Naive thymus-derived CD4-positive, alpha-beta T cell (primary cell): ENCODE data around the gene RBM42. TPM values are rescaled to one million over a fixed set of nuclear protein-coding genes. Genes with fewer than 3 reads are reported as not detected.

Experiments used
- polyA plus RNA-seq, 2 donors: library from polyadenylated mRNA; unstranded; fragments of 300-500 nt; fragmentation: Illumina TruSeq; gene quantifications; one replicate each; pipeline ENCODE4 v1.2.3, GENCODE V29; 2021
- total RNA-seq, 6 experiments: library from RNA in 5 of 6; stranded (reverse) in 5 of 6; gene quantifications; 1 replicate in 5 of 6; 2 replicates in 1 of 6; pipeline ENCODE4 v1.2.3 and lab custom pipeline; 2021 to 2026

The RBM42 gene
- total and polyA plus RNA-seq, 7 experiments from 2014 or later, result 39.0 to 98.2 (median 49.8) TPM

Other genes starting within 250 kb of the RBM42 start
- 1 to 10 TPM in 2 of 5 experiments, not detected in 3; 2.2 to 7.1 TPM for gene FFAR2, start 180.8 kb upstream of the RBM42 start, total RNA-seq
- not detected for gene FFAR2, start 180.8 kb upstream of the RBM42 start, polyA plus RNA-seq
- gene KRTDAP, start 138.6 kb upstream of the RBM42 start, total RNA-seq, result not detected
- gene KRTDAP, start 138.6 kb upstream of the RBM42 start, polyA plus RNA-seq, result not detected
- under 1 TPM in 2 of 5 experiments, not detected in 3; 0.54 to 0.76 TPM for gene DMKN, start 115.4 kb upstream of the RBM42 start, total RNA-seq
- not detected for gene DMKN, start 115.4 kb upstream of the RBM42 start, polyA plus RNA-seq
- not detected for gene SBSN, start 100.7 kb upstream of the RBM42 start, total RNA-seq
- gene SBSN, start 100.7 kb upstream of the RBM42 start, polyA plus RNA-seq, result not detected
- not detected for gene GAPDHS, start 95.6 kb upstream of the RBM42 start, total RNA-seq
- gene GAPDHS, start 95.6 kb upstream of the RBM42 start, polyA plus RNA-seq, result not detected
- gene TMEM147, start 83.4 kb upstream of the RBM42 start, total RNA-seq, result 10 to 100 TPM; 24.7 to 54.0 (median 34.6) TPM
- 100 to 1,000 TPM; 143 to 154 TPM for gene TMEM147, start 83.4 kb upstream of the RBM42 start, polyA plus RNA-seq
- gene ATP4A, start 65.4 kb upstream of the RBM42 start, total RNA-seq, result not detected
- not detected for gene ATP4A, start 65.4 kb upstream of the RBM42 start, polyA plus RNA-seq
- not detected for gene PMIS2, start 42.9 kb upstream of the RBM42 start, total RNA-seq
- not detected for gene PMIS2, start 42.9 kb upstream of the RBM42 start, polyA plus RNA-seq
- 10 to 100 TPM; 23.6 to 40.0 (median 28.4) TPM for gene HAUS5, start 16.3 kb upstream of the RBM42 start, total RNA-seq
- gene HAUS5, start 16.3 kb upstream of the RBM42 start, polyA plus RNA-seq, result 1 to 10 TPM; 7.6 TPM
- under 1 TPM in 3 of 5 experiments, not detected in 2; 0.56 to 0.71 (median 0.70) TPM for gene ETV2, start 12.7 kb downstream of the RBM42 start, total RNA-seq
- under 1 TPM; 0.61 to 0.89 TPM for gene ETV2, start 12.7 kb downstream of the RBM42 start, polyA plus RNA-seq
- 100 to 1,000 TPM; 172 to 464 (median 232) TPM for gene COX6B1, start 19.3 kb downstream of the RBM42 start, total RNA-seq
- 100 to 1,000 TPM; 819 to 873 TPM for gene COX6B1, start 19.3 kb downstream of the RBM42 start, polyA plus RNA-seq
- gene UPK1A, start 37.5 kb downstream of the RBM42 start, total RNA-seq, result 1 to 10 TPM in 1 of 5 experiments, under 1 TPM in 1, not detected in 3; 0.41 to 1.3 TPM
- gene UPK1A, start 37.5 kb downstream of the RBM42 start, polyA plus RNA-seq, result not detected
- gene ZBTB32, start 75.5 kb downstream of the RBM42 start, total RNA-seq, result 10 to 100 TPM in 1 of 5 experiments, 1 to 10 TPM in 1, under 1 TPM in 2, not detected in 1; 0.35 to 41.6 (median 1.0) TPM
- not detected for gene ZBTB32, start 75.5 kb downstream of the RBM42 start, polyA plus RNA-seq
- gene KMT2B, start 89.0 kb downstream of the RBM42 start, total RNA-seq, result 10 to 100 TPM; 64.2 to 79.8 (median 77.3) TPM
- 1 to 10 TPM in 1 of 2 donors, under 1 TPM in 1; 0.60 to 3.2 TPM for gene KMT2B, start 89.0 kb downstream of the RBM42 start, polyA plus RNA-seq
- 100 to 1,000 TPM in 2 of 5 experiments, 10 to 100 TPM in 3; 61.4 to 113 (median 62.8) TPM for gene IGFLR1, start 113.4 kb downstream of the RBM42 start, total RNA-seq
- 100 to 1,000 TPM in 1 of 2 donors, 10 to 100 TPM in 1; 99.5 to 107 TPM for gene IGFLR1, start 113.4 kb downstream of the RBM42 start, polyA plus RNA-seq
- gene U2AF1L4, start 116.4 kb downstream of the RBM42 start, total RNA-seq, result 10 to 100 TPM; 33.7 to 86.8 (median 68.6) TPM
- 10 to 100 TPM; 75.7 to 89.7 TPM for gene U2AF1L4, start 116.4 kb downstream of the RBM42 start, polyA plus RNA-seq
- 10 to 100 TPM; 20.4 to 50.9 (median 26.3) TPM for gene PSENEN, start 116.6 kb downstream of the RBM42 start, total RNA-seq
- gene PSENEN, start 116.6 kb downstream of the RBM42 start, polyA plus RNA-seq, result 10 to 100 TPM; 49.0 to 79.1 TPM
- gene LIN37, start 119.5 kb downstream of the RBM42 start, total RNA-seq, result 10 to 100 TPM in 4 of 5 experiments, 1 to 10 TPM in 1; 7.9 to 33.1 (median 18.9) TPM
- 10 to 100 TPM in 1 of 2 donors, 1 to 10 TPM in 1; 6.7 to 20.6 TPM for gene LIN37, start 119.5 kb downstream of the RBM42 start, polyA plus RNA-seq
- under 1 TPM in 1 of 5 experiments, not detected in 4; 0.22 TPM for gene HSPB6, start 128.0 kb downstream of the RBM42 start, total RNA-seq
- not detected for gene HSPB6, start 128.0 kb downstream of the RBM42 start, polyA plus RNA-seq
- 10 to 100 TPM; 34.0 to 47.3 (median 39.7) TPM for gene PROSER3, start 129.1 kb downstream of the RBM42 start, total RNA-seq
- gene PROSER3, start 129.1 kb downstream of the RBM42 start, polyA plus RNA-seq, result 1 to 10 TPM; 5.4 to 6.8 TPM
- gene ARHGAP33, start 146.5 kb downstream of the RBM42 start, total RNA-seq, result 10 to 100 TPM; 15.3 to 55.5 (median 23.4) TPM
- 1 to 10 TPM in 1 of 2 donors, under 1 TPM in 1; 0.09 to 1.0 TPM for gene ARHGAP33, start 146.5 kb downstream of the RBM42 start, polyA plus RNA-seq
- not detected for gene PRODH2, start 183.8 kb downstream of the RBM42 start, total RNA-seq
- gene PRODH2, start 183.8 kb downstream of the RBM42 start, polyA plus RNA-seq, result not detected
- under 1 TPM in 2 of 5 experiments, not detected in 3; 0.30 to 0.51 TPM for gene NPHS1, start 223.5 kb downstream of the RBM42 start, total RNA-seq
- gene NPHS1, start 223.5 kb downstream of the RBM42 start, polyA plus RNA-seq, result not detected
- gene KIRREL2, start 227.9 kb downstream of the RBM42 start, total RNA-seq, result 1 to 10 TPM in 1 of 5 experiments, under 1 TPM in 2, not detected in 2; 0.16 to 1.3 (median 0.29) TPM
- gene KIRREL2, start 227.9 kb downstream of the RBM42 start, polyA plus RNA-seq, result not detected
- 1 to 10 TPM in 1 of 5 experiments, not detected in 4; 2.4 TPM for gene APLP1, start 239.5 kb downstream of the RBM42 start, total RNA-seq
- not detected for gene APLP1, start 239.5 kb downstream of the RBM42 start, polyA plus RNA-seq